ENCODE results near the gene CD180.

CD180 gene

GRCh38 chr5:67196537-67197059 lies at the start of gene CD180:
Gene CD180 (minus strand): TSS chr5:67196799. CDS start chr5:67196641, 158 bp downstream.
- no peak for TF ChIP-seq CTCF (IDR thresholded peaks at IDR 0.05; ENCODE audit: low read depth, low read length, missing control alignments)
- no peak for DNase-seq
- H3K36me3 ChIP-seq (replicated peaks), result no peaks in the 10 kb centered on the region
- in situ Hi-C loops (cut with HindIII; ENCODE audit: low pct_ligation_motif_present, low sequenced_read_pairs), result no loop called here
- H3K27ac ChIP-seq, result no peak within 1 kb of the TSS
- H3K4me3 ChIP-seq (ENCODE audit: low read depth, low read length), result no peak within 1 kb of the TSS
- H3K27me3 ChIP-seq (replicated peaks), result no peaks in the 10 kb centered on the region

- H3K4me3 ChIP-seq (ENCODE audit: low read depth, low read length), result no peak overlapping the region
- in situ Hi-C loops (cut with HindIII; ENCODE audit: low pct_ligation_motif_present, low sequenced_read_pairs), result no loop called here
- H3K36me3 ChIP-seq (replicated peaks), result no peaks in the 10 kb centered on the region
- no peaks in the 10 kb centered on the region for H3K27me3 ChIP-seq (replicated peaks)
- peak; percentile 60 for DNase-seq
- TF ChIP-seq CTCF (IDR thresholded peaks at IDR 0.05; ENCODE audit: low read depth, low read length, missing control alignments), result peak; percentile 27
- H3K27ac ChIP-seq, result no peak overlapping the region
Measured at GRCh38 chr5:67246108-67246507, 49.5 kb upstream of the CD180 start.

- Histone ChIP-seq H3K4me3 (ENCODE audit: low read depth, low read length) (no peak overlapping the region), H3K27ac (no peak overlapping the region)
- in situ Hi-C loops (cut with HindIII; ENCODE audit: low pct_ligation_motif_present, low sequenced_read_pairs), result no loop called here
Measured at GRCh38 chr5:67245259-67245846, 48.8 kb upstream of the CD180 start.

GRCh38 chr5:67244345-67244793 lies 47.8 kb upstream of the CD180 start:
- no peak for DNase-seq
- Histone ChIP-seq H3K27ac (no peak overlapping the region), H3K4me3 (ENCODE audit: low read depth, low read length) (no peak overlapping the region), H3K27me3 (replicated peaks) (no peaks in the 10 kb centered on the region), H3K36me3 (replicated peaks) (no peaks in the 10 kb centered on the region)
- in situ Hi-C loops (cut with HindIII; ENCODE audit: low pct_ligation_motif_present, low sequenced_read_pairs), result no loop called here
- no peak for TF ChIP-seq CTCF (IDR thresholded peaks at IDR 0.05; ENCODE audit: low read depth, low read length, missing control alignments)

More at GRCh38 chr5:67245259-67245846, 48.8 kb upstream of the CD180 start:
- DNase-seq, result no peak
- no peak for TF ChIP-seq CTCF (IDR thresholded peaks at IDR 0.05; ENCODE audit: low read depth, low read length, missing control alignments)
- Histone ChIP-seq H3K27me3 (replicated peaks) (no peaks in the 10 kb centered on the region), H3K36me3 (replicated peaks) (no peaks in the 10 kb centered on the region)

DNA sequence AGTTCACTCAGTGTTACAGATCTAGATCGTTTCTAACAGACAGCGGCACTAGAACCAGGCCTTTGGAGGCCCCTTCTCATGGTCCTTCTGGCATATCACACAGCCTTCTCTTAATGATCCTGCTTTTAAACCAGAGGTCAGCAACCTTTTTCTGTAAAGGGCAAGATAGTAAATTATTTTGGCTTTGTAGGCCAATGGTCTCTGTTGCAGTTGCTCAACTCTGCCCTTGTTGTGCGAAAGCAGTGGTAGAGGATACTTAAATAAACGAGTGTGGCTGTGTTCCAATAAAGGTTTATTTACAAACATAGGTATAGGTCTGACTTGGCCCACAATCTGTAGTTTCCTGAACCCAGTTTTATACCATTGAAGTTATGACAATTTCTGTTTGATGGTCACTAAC lies 47.3 kb upstream of the CD180 start:
- Histone ChIP-seq H3K27ac (no peak overlapping the region), H3K27me3 (replicated peaks) (no peaks in the 10 kb centered on the region), H3K4me3 (ENCODE audit: low read depth, low read length) (no peak overlapping the region), H3K36me3 (replicated peaks) (no peaks in the 10 kb centered on the region)
- no peak for DNase-seq
- in situ Hi-C loops (cut with HindIII; ENCODE audit: low pct_ligation_motif_present, low sequenced_read_pairs), result no loop called here
- no peak for TF ChIP-seq CTCF (IDR thresholded peaks at IDR 0.05; ENCODE audit: low read depth, low read length, missing control alignments)

DNA sequence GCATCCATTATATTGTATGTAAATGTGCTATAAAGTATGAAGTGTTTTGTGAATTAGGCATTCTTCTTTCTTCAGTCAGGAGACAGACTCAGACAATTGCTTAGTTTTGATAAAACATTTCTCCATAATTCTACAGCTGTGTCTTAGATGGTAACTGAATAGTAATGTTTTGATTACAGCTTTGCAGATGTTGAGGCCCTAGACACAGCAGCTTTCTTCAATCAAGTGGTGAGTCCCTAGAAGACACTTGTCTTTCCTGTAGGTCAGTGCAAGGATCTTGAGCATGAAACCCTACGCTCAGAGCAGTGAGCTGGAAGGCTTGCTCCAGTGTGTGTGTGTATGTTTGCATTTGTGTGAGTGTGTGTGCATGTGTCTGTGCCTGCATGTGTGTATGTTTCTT lies 46.8 kb upstream of the CD180 start:
- no peak for TF ChIP-seq CTCF (IDR thresholded peaks at IDR 0.05; ENCODE audit: low read depth, low read length, missing control alignments)
- no peaks in the 10 kb centered on the region for H3K27me3 ChIP-seq (replicated peaks)
- in situ Hi-C loops (cut with HindIII; ENCODE audit: low pct_ligation_motif_present, low sequenced_read_pairs), result no loop called here
- H3K4me3 ChIP-seq (ENCODE audit: low read depth, low read length), result no peak overlapping the region
- DNase-seq, result no peak
- H3K27ac ChIP-seq, result no peak overlapping the region
- no peaks in the 10 kb centered on the region for H3K36me3 ChIP-seq (replicated peaks)
